BJ (cell line): Measurements from ENCODE around the gene DUSP2. TPM values are rescaled to one million over a fixed set of nuclear protein-coding genes. Genes with fewer than 3 reads are reported as not detected.

Source experiments
- CTCF ChIA-PET: fragments of 350-600 bp; formaldehyde crosslinking; extraction: SDS; loops from one replicate; lab custom pipeline; 2021; ENCODE audit warnings: antibody characterized with exemption, inconsistent platforms; lab: Yijun Ruan, JAX
- POLR2A ChIA-PET: fragments of 300-600 bp; sonication (Branson Sonifier 250); formaldehyde crosslinking; extraction: SDS; loops from one replicate; lab custom pipeline; 2021; ENCODE audit warnings: antibody characterized with exemption; lab: Charles Lee
- DNase-seq: peaks from one replicate; pipeline ENCODE4 v3.0.0-alpha.2; 2011; ENCODE audit warnings: low read depth
- H3K27me3 ChIP-seq: 2 replicates; pipeline ENCODE4 v1.6.0; 2011; ENCODE audit warnings: low read length; ENCODE audit not compliant: control insufficient read depth, insufficient read depth
- H3K36me3 ChIP-seq: 2 replicates; pipeline ENCODE4 v1.5.1; 2011; ENCODE audit warnings: low read length; ENCODE audit not compliant: control insufficient read depth, insufficient read depth
- H3K4me3 ChIP-seq: 2 replicates; pipeline ENCODE4 v1.5.1; 2011; ENCODE audit warnings: low read depth, mild to moderate bottlenecking, control low read depth, low read length
- polyA plus RNA-seq: library from polyadenylated mRNA; depleted of rRNA; stranded (reverse); fragments of >200 nt; gene quantifications from 2 replicates; pipeline ENCODE4 v1.2.3, GENCODE V29; 2011
- TF ChIP-seq, protein P1 (sequence below): IDR thresholded peaks from 2 replicates; pipeline ENCODE4 v1.5.1; 2011; ENCODE audit warnings: low read depth, mild to moderate bottlenecking, control low read depth, inconsistent platforms, low read length, moderate library complexity; ENCODE audit not compliant: insufficient read depth

Gene DUSP2
- polyA plus RNA-seq, 1 experiment: 2.2 TPM

DNA sequence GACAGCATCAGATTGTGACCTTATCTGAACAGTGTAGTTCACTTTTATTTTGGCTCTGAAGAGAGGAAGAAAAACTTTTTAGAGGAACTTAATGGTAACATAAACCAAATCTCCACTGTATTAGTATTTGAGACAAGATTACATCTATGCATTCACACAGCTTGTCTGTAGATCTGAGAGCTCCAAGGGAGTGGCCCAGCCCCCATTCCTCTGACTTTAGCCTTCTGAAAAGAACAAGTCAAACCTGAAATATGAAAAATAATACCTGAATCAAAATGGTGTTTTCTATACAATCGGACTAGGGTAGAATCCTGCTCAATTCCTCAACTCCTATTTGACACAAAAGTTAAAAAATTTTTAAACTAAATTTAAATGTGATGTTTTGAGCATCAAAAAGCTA, 40.3 kb upstream of the DUSP2 start:
- TF ChIP-seq, protein P1, sequence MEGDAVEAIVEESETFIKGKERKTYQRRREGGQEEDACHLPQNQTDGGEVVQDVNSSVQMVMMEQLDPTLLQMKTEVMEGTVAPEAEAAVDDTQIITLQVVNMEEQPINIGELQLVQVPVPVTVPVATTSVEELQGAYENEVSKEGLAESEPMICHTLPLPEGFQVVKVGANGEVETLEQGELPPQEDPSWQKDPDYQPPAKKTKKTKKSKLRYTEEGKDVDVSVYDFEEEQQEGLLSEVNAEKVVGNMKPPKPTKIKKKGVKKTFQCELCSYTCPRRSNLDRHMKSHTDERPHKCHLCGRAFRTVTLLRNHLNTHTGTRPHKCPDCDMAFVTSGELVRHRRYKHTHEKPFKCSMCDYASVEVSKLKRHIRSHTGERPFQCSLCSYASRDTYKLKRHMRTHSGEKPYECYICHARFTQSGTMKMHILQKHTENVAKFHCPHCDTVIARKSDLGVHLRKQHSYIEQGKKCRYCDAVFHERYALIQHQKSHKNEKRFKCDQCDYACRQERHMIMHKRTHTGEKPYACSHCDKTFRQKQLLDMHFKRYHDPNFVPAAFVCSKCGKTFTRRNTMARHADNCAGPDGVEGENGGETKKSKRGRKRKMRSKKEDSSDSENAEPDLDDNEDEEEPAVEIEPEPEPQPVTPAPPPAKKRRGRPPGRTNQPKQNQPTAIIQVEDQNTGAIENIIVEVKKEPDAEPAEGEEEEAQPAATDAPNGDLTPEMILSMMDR: no peak
- CTCF ChIA-PET: interaction anchor here (7.0 kb wide), 1 partner anchor 11 kb away, joined by 39 read pairs; no protein-coding TSS in a partner anchor
- Histone ChIP-seq H3K27me3 (no peaks in the 10 kb centered on the region), H3K36me3 (peaks cover 17% of the 10 kb centered on the region), H3K4me3 (no peak overlapping the region)
- no peak for DNase-seq
- POLR2A ChIA-PET: no interaction called here

DNA sequence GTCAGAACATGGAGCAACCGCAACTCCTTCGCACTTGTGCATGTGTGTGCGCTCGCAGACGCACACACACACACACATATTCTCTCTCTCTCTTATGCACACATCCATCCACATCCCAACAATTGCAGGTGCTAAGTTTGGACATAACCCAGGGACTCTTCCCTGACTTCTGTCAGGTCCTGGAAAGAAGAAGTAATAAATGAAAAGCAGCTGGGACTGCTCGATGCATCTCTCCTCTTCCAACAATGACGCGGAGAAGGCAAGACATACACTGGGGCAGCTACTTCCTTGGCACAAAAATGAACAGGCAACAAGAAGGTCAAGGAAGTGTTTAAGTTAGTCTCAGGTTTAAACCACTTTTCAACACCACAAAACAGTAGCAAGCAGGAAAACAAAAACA, 39.7 kb upstream of the DUSP2 start:
- TF ChIP-seq, protein P1: no peak
- DNase-seq: no peak
- Histone ChIP-seq H3K4me3 (no peak overlapping the region), H3K27me3 (no peaks in the 10 kb centered on the region), H3K36me3 (peaks cover 17% of the 10 kb centered on the region)
- POLR2A ChIA-PET: no interaction called here
- CTCF ChIA-PET: interaction anchor here (7.0 kb wide), 1 partner anchor 11 kb away, joined by 39 read pairs; no protein-coding TSS in a partner anchor

- Histone ChIP-seq H3K36me3 (peaks cover 17% of the 10 kb centered on the region), H3K27me3 (no peaks in the 10 kb centered on the region), H3K4me3 (no peak overlapping the region)
- DNase-seq: no peak
- ChIA-PET CTCF (interaction anchor here (1.0 to 7.0 kb wide), 2 partner anchors 10 to 77 kb away, joined by 3 to 39 read pairs; no protein-coding TSS in a partner anchor), POLR2A (no interaction called here)
- TF ChIP-seq, protein P1: no peak
Measured at GRCh38 chr2:96184188-96184587, 38.9 kb upstream of the DUSP2 start.

GRCh38 chr2:96181529-96181928, 36.3 kb upstream of the DUSP2 start:
- H3K36me3 ChIP-seq: peaks cover 15% of the 10 kb centered on the region
- H3K4me3 ChIP-seq: no peak overlapping the region
- CTCF ChIA-PET: interaction anchor here (1.6 to 7.0 kb wide), 3 partner anchors 7 to 43 kb away, joined by 3 to 39 read pairs (median 9); partner anchors contain the start of gene ASTL
- DNase-seq: no peak
- TF ChIP-seq, protein P1: no peak
- POLR2A ChIA-PET: no interaction called here
- no peaks in the 10 kb centered on the region for H3K27me3 ChIP-seq

GRCh38 chr2:96180521-96180920, 35.3 kb upstream of the DUSP2 start:
- TF ChIP-seq, protein P1: no peak
- CTCF ChIA-PET: interaction anchor here (1.0 to 1.6 kb wide), 3 partner anchors 10 to 87 kb away, joined by 4 to 9 read pairs (median 7); partner anchors contain the start of gene ASTL
- no peak for DNase-seq
- no peaks in the 10 kb centered on the region for H3K27me3 ChIP-seq
- H3K36me3 ChIP-seq: peaks cover 8% of the 10 kb centered on the region
- POLR2A ChIA-PET: no interaction called here
- no peak overlapping the region for H3K4me3 ChIP-seq
